Peyer's patch (tissue), 4 donors: ENCODE data around the gene PSEN1.

Source experiments
- CTCF ChIP-seq, 6 experiments: fragments of 450-650 bp in 4 of 6; fragments of 200-600 bp in 2 of 6; sonication (generic) in 1 of 6; IDR thresholded peaks; one replicate each; pipeline ENCODE4 v1.5.1; 2017 to 2019; ENCODE audit warnings: antibody characterized with exemption in 6 of 6, mild to moderate bottlenecking in 3 of 6, moderate library complexity in 1 of 6
- POLR2A ChIP-seq, 2 donors: fragments of 450-650 bp; IDR thresholded peaks; one replicate each; pipeline ENCODE4 v1.5.1; 2017; ENCODE audit warnings: antibody characterized with exemption in 2 of 2, mild to moderate bottlenecking in 2 of 2, moderate library complexity in 2 of 2

GRCh38 chr14:73263606-73264005 is 127.3 kb downstream of the PSEN1 start:
- no peak for TF ChIP-seq CTCF (IDR thresholded peaks at IDR 0.05)
- no peak for TF ChIP-seq POLR2A (IDR thresholded peaks at IDR 0.05)
